GM18499 (cell line): ENCODE data around the gene SWAP70.

Experiments used
- ATAC-seq: cut with Tn5 transposase; IDR thresholded peaks from one replicate; pipeline ENCODE4 v1.9.1; 2021; ENCODE audit warnings: moderate number of reproducible peaks; ENCODE audit not compliant: insufficient read depth, unreplicated experiment

The SWAP70 gene

GRCh38 chr11:9765320-9766101 is 101.6 kb downstream of the SWAP70 start:
- ATAC-seq, result no peak

GRCh38 chr11:9769621-9770020 is 105.7 kb downstream of the SWAP70 start:
- ATAC-seq, result no peak

GRCh38 chr11:9771071-9771511 is 107.2 kb downstream of the SWAP70 start:
- ATAC-seq, result no peak

GRCh38 chr11:9772218-9772617 is 108.3 kb downstream of the SWAP70 start:
- no peak for ATAC-seq

- ATAC-seq, result no peak
Observed at GRCh38 chr11:9773524-9773923, 109.6 kb downstream of the SWAP70 start.

- no peak for ATAC-seq
Observed at GRCh38 chr11:9774109-9774508, 110.2 kb downstream of the SWAP70 start.

- ATAC-seq, result no peak
Observed at GRCh38 chr11:9774591-9775397, 110.9 kb downstream of the SWAP70 start.

- no peak for ATAC-seq
Observed at GRCh38 chr11:9775398-9775779, 111.5 kb downstream of the SWAP70 start.

- no peak for ATAC-seq
Observed at GRCh38 chr11:9776203-9776602, 112.3 kb downstream of the SWAP70 start.

- no peak for ATAC-seq
Observed at GRCh38 chr11:9777066-9777465, 113.2 kb downstream of the SWAP70 start.

- no peak for ATAC-seq
Observed at GRCh38 chr11:9777525-9777924, 113.6 kb downstream of the SWAP70 start.

- ATAC-seq, result no peak
Observed at GRCh38 chr11:9780929-9781328, 117.1 kb downstream of the SWAP70 start.

- no peak for ATAC-seq
Observed at GRCh38 chr11:9783986-9784385, 120.1 kb downstream of the SWAP70 start.

- ATAC-seq, result no peak
Observed at GRCh38 chr11:9784602-9785315, 120.9 kb downstream of the SWAP70 start.

- ATAC-seq, result no peak
Observed at GRCh38 chr11:9787260-9787659, 123.4 kb downstream of the SWAP70 start.

- no peak for ATAC-seq
Observed at GRCh38 chr11:9787981-9788521, 124.2 kb downstream of the SWAP70 start.

GRCh38 chr11:9789910-9790309 is 126.0 kb downstream of the SWAP70 start:
- ATAC-seq, result no peak

- ATAC-seq, result no peak
Observed at GRCh38 chr11:9790703-9791102, 126.8 kb downstream of the SWAP70 start.

- ATAC-seq, result no peak
Observed at GRCh38 chr11:9796266-9796665, 132.4 kb downstream of the SWAP70 start.

GRCh38 chr11:9796854-9797253 is 133.0 kb downstream of the SWAP70 start:
- no peak for ATAC-seq

- no peak for ATAC-seq
Observed at GRCh38 chr11:9797300-9797699, 133.4 kb downstream of the SWAP70 start.
